Fibroblast of the aortic adventitia (primary cell): ENCODE data around the gene HIVEP2. TPM values are rescaled to one million over a fixed set of nuclear protein-coding genes. Genes with fewer than 3 reads are reported as not detected.
A peak's percentile ranks its signal among the peaks of the same experiment; 100 is the strongest.

Experiments
- DNase-seq: peaks from one replicate; pipeline ENCODE4 v3.0.0-alpha.2; 2010; ENCODE audit warnings: low read depth
- H3K4me3 ChIP-seq: 2 replicates; pipeline ENCODE4 v1.5.1; 2011; ENCODE audit warnings: low read depth, mild to moderate bottlenecking, control low read depth, low read length, moderate library complexity
- CTCF ChIP-seq: IDR thresholded peaks from 2 replicates; pipeline ENCODE4 v1.5.1; 2011; ENCODE audit warnings: mild to moderate bottlenecking, low read length, control low read depth, inconsistent platforms; ENCODE audit not compliant: insufficient read depth
- total RNA-seq: library from RNA; depleted of rRNA; stranded (reverse); fragments of >200 nt; gene quantifications from 2 replicates; pipeline ENCODE4 v1.2.3, GENCODE V29; 2012; ENCODE audit warnings: low replicate concordance

Gene HIVEP2
- total RNA-seq, 1 donor: 23.1 TPM

DNA sequence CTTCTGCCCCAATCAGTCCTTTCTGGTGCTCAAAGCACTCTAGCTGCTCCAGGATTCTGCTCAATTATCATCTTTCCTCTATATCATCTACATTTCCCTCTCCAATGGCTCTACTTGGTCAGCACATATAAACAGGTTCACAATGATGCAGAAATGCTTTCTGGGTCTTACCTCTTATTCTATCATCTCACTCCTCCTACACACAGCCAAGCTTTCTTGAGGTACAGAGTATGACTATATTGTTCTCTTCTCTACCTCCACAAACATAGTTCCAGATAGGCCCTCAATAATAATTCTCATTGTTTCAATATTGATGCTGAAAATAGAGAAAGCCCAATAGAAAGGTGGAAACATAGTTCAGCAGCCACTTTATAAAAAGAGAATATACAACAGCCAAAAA lies 48.2 kb downstream of the HIVEP2 start:
- DNase-seq: no peak
- TF ChIP-seq CTCF: no peak
- H3K4me3 ChIP-seq: no peak overlapping the region

DNA sequence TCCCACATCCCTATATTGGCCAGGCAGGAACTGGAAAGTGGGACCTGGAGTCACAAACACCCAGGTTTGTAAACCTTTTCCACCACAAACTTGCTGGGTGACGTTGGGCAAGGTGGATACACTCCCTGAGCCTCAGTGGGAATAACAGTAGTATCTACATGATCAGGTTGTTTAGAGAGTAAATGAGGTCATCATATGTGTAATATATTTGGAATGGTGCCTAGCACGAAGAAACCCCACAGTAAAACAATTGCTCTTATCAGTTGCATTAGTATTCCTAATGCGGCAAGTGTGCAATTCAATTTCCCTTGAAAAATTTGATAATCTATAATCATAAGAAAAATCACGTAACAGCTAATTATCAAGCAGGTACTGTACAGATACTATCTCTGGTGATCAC lies 51.9 kb downstream of the HIVEP2 start:
- TF ChIP-seq CTCF: no peak
- H3K4me3 ChIP-seq: no peak overlapping the region
- peak; percentile 75 for DNase-seq

DNA sequence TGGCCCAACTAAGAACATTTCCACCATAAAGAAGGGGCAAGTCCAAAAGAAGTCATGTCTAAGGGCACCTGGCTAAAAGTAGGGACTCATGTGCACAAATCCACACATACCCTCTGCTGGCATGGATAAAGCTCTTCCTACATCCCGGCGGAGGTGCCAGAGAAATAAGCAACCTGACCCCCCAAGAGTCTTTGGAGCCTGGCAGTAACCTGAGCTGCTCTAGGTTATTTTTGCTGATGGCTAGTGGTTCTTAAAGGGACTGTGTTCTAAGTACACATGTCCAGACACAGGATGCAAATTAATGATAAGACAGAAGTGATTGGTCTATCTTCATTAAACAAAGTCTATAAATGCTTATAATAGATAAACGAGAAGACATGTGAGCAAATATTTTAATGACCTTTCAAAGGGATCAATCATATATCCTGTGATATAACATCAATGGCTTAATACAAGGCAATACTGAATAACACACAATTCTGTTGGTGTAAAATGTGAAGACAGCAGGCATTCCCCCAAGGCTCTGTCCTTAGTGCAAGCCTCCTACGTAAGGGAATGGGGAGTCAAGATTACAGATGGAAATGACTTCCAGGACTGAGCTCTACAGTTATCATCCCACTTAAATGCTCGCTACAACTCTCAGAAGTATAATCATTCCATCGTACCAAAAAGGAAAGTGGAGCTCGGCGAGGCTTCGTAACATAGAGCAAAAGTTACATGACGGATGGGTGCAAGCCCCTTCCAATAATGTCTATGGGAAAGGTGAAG lies 52.5 kb downstream of the HIVEP2 start:
- H3K4me3 ChIP-seq: no peak overlapping the region
- TF ChIP-seq CTCF: no peak
- DNase-seq: no peak

DNA sequence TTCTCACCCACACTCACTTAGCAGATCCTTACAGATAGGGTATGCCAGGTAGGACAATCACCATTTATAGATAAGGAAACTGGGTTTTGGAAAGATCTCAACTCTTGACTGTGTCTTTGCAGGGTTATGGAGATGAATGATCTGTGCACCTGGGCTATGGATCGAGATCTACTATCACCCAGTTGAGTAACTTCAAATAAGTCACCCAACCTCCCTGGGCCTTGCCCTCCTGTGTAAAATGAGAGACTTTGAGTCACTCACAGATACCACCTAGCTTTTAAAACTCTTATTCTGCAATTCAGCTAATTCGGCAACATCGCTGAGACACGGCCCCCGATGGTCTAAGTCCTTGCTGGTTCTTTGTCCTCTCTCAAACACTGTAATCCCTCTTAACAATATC lies 53.5 kb downstream of the HIVEP2 start:
- no peak for TF ChIP-seq CTCF
- no peak overlapping the region for H3K4me3 ChIP-seq
- no peak for DNase-seq

DNA sequence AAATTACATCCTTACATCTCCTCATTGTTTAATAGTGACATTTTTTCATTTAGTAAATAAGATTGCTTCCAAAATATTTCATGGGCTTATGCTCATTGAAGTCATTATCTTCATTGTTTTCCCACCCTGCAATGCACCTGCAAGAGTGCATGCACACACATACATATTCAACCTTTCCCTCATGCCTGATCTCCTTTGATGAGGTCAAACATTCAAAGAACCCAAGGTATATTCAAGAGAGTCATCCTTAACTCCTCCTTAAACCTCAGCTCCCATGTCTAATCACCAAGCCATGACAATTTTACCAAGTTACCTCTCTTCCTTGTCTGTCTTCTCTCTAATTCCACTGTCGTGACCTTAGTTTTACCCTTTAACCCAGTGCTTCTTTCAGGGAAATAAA lies 56.5 kb downstream of the HIVEP2 start:
- no peak for TF ChIP-seq CTCF
- H3K4me3 ChIP-seq: no peak overlapping the region
- DNase-seq: no peak

- no peak for DNase-seq
- TF ChIP-seq CTCF: no peak
- H3K4me3 ChIP-seq: no peak overlapping the region
Measured at GRCh38 chr6:142887517-142887916, 57.5 kb downstream of the HIVEP2 start.

DNA sequence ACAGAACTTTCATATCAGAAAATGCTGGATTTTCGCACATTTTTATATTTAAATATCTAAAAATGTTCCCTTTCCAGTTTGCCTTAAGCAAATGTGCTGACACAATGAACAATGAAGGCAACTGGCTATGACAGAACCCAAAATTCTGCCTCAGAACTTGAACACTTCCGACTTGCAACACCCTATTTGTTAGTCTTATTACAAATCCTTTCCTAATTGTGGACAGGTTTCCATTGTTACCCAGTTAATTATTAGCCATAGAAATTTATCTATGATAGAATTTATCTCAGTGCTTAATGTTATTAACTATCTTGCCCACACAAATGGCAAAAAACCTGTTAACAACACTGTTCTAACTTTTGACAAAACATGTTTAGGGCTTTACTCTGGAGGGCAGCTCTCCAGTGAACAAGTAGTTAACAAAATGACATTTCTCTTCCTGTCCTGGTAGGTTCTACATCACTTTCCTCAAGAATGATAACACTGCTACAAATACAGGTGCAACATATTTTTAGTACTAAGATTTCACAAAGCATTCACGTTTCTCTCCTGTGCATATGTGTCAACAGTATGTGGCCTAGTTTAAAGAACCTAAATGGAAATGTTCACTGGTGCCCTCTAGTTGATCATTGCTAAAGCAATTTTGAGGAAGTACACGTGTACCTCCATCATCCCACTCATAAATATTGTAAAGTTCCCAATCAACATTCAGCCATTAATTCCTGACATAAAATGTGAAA lies 58.4 kb downstream of the HIVEP2 start:
- peak; percentile 45 for TF ChIP-seq CTCF
- peak; percentile 68 for DNase-seq
- H3K4me3 ChIP-seq: no peak overlapping the region
